GM10248 (cell line): ENCODE measurements around the gene CNGA3.

Experiments used
- CTCF ChIA-PET: fragments of 300-600 bp; sonication (Branson Sonifier 250); formaldehyde crosslinking; extraction: SDS; loops from one replicate; lab custom pipeline; 2021; ENCODE audit warnings: antibody characterized with exemption; lab: Yijun Ruan, JAX
- POLR2A ChIA-PET: fragments of 350-650 bp; sonication (Branson Sonifier 250); formaldehyde crosslinking; extraction: SDS; loops from one replicate; lab custom pipeline; 2020; ENCODE audit warnings: antibody characterized with exemption; lab: Yijun Ruan, JAX
- DNase-seq: peaks from one replicate; pipeline ENCODE4 v3.0.0; 2012; ENCODE audit errors: extremely low spot score
- CTCF ChIP-seq: IDR thresholded peaks from 2 replicates; pipeline ENCODE4 v1.5.1; 2012; ENCODE audit warnings: mild to moderate bottlenecking, low read depth; ENCODE audit errors: extremely low read depth, missing control alignments, control extremely low read depth

The CNGA3 gene

GRCh38 chr2:98327776-98328175 lies 18.5 kb upstream of the CNGA3 start:
- TF ChIP-seq CTCF = no peak
- ChIA-PET POLR2A (no interaction called here), CTCF (no interaction called here)
- DNase-seq = no peak

DNA sequence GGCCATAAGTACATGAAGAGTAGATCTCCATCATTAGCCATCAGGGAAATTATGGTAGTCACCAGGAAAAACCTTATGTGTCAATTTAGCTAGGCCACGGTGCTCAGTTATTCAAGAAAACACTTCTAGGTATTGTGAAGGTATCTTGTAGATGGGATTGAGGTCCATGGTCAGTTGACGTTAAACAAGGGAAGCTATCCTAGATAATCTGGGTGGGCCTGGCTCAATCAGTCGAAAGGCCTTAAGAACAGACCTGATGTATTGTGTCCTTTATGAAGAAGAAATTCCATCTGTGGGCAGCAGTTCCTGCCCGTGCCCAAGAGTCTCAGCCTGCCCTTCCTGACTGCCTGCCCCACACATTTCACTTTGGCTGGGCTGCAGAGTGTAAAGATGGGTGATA lies 16.7 kb upstream of the CNGA3 start:
- no peak for DNase-seq
- no peak for TF ChIP-seq CTCF
- POLR2A ChIA-PET = no interaction called here
- CTCF ChIA-PET = no interaction called here

DNA sequence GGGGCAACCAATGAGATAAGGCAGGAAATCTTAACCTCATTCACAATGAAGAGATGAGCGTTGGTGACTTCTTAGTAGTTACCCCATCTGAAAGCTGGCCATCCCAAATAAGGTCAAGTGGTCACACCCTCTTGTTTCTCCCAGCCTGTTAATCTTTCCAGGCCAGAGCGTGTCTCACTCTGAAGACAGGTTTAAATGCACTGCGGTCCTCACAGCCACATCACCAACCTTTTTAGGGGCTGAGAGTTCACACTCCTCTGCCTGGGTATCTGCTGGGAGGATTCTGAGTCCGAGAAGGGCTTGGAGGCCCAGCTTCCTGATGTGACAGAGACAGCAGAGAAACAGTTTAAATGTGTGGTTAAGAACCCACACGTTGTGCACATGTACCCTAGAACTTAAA lies 13.3 kb upstream of the CNGA3 start:
- ChIA-PET CTCF (no interaction called here), POLR2A (no interaction called here)
- TF ChIP-seq CTCF = no peak
- DNase-seq = no peak

- TF ChIP-seq CTCF = no peak
- ChIA-PET POLR2A (no interaction called here), CTCF (no interaction called here)
- no peak for DNase-seq
These were observed 12.3 kb upstream of the CNGA3 start for GRCh38 chr2:98333922-98334321.

DNA sequence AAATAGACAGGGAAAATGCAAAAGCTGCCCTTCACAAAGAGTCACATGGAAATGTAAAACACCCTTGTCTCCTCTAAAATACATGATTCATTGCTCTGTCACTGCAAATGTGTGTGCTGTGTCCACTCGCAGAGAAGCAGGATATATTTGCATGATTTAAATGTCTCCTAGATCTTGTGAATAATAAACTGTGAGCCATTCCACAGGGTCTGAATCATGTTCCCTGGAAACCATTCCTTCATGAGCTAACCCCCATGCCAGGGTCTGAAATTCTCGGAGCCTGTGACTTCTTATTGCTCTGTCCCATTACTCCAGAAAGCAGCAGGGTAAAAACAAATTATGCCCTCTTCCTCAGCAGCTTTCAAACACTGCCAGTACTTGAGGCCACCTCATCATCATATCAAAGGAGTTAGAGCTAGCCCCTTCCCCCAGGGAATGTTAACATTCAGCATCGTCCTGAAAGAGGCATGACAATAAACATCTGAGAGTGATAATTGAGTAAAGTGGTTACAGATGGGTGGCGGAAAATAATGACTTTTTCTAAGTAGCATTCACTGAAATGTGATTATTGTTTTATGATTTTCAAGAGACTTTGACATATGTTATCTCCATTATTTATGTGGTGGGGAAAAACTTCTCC lies 11.7 kb upstream of the CNGA3 start:
- POLR2A ChIA-PET = no interaction called here
- CTCF ChIA-PET = no interaction called here
- no peak for TF ChIP-seq CTCF
- no peak for DNase-seq

DNA sequence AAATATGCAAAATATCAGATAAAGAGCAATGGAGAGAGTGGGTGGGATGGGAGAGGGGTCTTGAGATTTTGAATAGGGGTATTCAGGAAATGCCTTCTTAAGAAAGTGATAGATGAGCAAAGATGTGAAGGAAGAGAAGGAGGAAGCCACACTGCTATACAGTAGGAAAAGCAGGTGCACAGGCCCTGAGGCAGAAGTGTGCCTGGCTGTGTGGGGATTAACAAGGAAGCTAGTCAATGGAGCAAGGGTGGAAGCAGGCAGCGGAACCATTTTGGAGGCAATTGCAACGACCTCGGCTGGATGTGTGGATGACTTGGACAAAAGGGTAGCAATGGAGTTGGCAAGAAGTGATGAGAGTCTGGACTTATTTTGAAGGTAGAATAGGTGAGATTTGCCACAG lies 11.0 kb upstream of the CNGA3 start:
- TF ChIP-seq CTCF = no peak
- POLR2A ChIA-PET = no interaction called here
- DNase-seq = no peak
- CTCF ChIA-PET = no interaction called here

DNA sequence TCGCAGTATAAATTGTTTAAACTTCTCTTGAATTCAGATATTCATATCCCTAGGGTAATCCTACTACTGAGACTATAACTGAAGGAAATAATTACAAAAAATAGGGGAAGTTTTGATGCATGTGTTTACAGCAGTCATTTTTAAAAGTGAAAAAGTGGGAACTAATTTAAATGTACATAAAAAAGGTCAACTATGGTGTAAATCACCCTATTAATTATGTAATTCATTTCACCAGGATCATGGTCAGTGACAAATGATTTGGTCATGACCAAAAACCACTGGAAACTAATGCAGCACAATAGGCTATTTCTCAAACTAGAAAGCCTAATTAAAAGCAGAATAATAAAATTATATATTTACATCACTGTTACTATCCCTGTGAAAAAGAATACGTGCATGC lies 5.0 kb upstream of the CNGA3 start:
- DNase-seq = no peak
- ChIA-PET POLR2A (no interaction called here), CTCF (no interaction called here)
- no peak for TF ChIP-seq CTCF
